Activated naive CD4-positive, alpha-beta T cell (primary cell): ENCODE results near the gene NFKBIE.
"Not testable (repeated sequence)": the region's sequence is repeated elsewhere in the genome, so short reads cannot be mapped to it uniquely, and the experiment has no call there.

Source experiments
- DNase-seq, 4 experiments: peaks; one replicate each; lab custom pipeline; 2025; lab: John Stamatoyannopoulos, UW

The NFKBIE gene

GRCh38 chr6:44245912-44246662 is 19.3 kb downstream of the NFKBIE start:
- peak; percentile 63 to 75 (median 72) for DNase-seq

- DNase-seq, result no peak
Observed at GRCh38 chr6:44245391-44245911, 19.9 kb downstream of the NFKBIE start.

- no peak for DNase-seq
Observed at GRCh38 chr6:44243345-44243744, 22.0 kb downstream of the NFKBIE start.

DNA sequence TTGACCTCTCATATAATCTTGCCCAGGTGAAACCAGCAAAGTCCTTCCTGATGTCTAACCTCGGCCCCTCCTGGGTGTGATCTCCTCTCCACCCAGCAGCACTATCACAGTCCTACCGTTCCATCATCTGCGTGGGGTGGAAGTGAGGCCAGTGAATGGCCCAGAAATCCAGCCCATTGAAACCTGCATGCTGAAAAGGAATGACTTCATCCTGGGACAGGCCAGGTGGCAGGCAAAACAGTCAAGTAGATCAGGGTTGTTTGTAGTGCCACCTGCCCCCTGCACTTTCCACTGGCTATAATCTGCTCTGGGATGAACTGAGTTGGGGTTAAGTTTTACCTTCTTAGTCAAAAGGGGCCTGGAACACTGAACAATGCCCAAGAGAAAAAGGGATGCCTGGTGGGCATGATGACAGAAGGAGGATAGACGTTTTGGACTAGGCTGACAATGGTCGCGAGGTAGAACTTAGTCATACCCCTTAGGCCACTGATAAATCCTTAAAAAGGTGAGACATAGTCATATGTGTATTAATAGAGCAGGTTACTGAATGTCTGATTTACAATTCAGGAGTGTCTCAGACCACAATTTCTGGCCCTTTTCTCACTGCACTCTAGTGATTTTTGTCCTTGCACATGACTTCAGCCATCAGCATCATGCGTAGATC is 26.5 kb downstream of the NFKBIE start:
- no peak for DNase-seq

DNA sequence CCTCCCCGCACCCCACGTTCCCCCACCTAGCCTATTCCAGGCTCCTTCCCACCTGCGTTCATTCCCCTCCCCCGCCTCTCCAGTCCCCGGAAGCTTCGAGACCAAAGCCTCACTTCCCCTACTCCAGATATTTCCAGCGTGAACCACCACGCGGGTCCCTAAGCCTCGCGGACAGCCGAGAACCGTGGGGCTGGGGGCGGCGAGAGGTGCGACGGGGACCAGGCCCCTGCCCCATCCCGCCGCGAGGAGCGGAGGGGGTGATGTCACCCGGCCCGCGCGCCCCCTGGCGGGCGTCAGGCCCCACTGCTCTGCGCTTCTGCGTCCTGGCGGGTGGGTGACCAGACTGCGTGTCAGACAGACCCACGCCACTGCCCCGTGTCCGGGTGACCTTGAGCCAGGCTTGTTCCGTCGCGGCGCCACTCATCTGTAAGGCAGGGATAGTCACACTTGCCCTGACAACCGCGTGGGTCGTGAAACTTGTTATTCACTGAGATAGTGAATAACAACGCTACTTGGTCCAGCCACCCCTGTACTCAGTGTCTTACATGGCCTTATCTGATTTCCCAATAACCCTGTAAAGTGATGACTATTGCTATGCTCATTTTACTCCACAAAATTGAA is 27.4 kb downstream of the NFKBIE start:
- peak; percentile 44 to 76 (median 54) for DNase-seq

GRCh38 chr6:44237021-44237812 is 28.1 kb downstream of the NFKBIE start:
- peak in 1 of 4 experiments; percentile 33 for DNase-seq

DNA sequence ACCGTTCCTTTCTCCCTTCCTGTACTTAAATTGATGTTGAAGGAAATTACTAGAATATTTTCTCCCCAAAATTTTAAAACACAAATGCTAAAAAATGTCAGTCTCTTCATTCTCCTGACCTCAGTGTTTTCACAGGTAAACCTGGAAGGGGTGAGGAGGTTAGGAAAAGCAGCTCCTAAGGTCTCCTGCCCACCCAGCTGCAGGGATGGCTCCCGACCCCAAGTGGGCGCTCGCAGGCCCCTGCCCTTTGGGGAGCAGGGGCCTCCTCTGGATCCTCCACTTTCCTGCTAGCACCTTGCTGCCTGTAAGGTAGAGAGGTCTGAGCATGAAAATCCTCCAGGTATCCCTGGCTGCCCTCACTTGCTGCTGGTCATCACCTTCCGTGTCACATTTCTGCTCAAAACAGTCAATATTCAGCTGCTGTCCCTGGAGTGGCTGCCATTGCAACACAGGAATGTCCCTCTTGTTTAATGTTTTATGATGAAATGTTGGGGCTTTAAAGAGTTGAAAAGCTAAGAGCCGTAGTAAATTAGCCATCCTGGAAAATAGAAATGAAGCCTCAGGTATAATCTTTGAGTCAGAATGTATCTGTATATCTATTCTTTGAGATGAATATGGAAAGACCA is 29.3 kb downstream of the NFKBIE start:
- no peak for DNase-seq

DNA sequence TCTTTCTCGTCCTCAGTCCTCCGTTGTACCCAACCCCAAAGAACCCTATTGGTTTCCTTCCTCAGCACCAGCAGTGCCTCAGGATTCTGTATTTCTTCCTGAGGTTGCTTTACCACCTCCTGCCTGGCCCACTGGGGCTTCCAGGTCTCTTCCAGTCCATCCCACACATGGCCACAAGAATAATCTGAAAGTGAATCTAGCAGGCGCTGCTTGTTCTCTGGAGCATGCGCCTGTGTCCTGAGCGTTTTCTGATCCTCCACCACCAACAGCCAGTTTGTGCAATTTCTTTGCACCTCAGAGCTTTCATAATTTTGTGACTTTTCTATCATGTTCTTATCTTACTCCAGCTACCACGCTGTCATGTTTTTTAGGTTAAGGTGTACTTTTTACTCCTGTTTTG is 30.1 kb downstream of the NFKBIE start:
- DNase-seq, result no peak

- DNase-seq, result no peak
Observed at GRCh38 chr6:44234101-44235025, 31.0 kb downstream of the NFKBIE start.

DNA sequence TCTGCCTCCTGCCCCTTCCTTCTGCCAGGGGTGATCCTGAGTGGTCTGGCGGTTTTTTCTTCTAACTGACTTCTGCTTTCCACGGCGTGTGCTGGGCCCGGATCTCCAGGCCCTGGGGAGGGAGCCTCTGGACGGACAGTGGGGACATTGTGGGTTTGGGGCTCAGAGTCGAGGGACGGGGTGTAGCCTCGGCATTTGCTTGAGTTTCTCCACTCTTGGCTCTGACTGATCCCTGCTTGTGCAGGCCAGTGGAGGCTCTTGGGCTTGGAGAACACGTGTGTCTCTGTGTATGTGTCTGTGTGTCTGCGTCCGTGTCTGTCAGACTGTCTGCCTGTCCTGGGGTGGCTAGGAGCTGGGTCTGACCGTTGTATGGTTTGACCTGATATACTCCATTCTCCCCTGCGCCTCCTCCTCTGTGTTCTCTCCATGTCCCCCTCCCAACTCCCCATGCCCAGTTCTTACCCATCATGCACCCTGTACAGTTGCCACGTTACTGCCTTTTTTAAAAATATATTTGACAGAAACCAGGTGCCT is 31.7 kb downstream of the NFKBIE start:
- no peak for DNase-seq

DNA sequence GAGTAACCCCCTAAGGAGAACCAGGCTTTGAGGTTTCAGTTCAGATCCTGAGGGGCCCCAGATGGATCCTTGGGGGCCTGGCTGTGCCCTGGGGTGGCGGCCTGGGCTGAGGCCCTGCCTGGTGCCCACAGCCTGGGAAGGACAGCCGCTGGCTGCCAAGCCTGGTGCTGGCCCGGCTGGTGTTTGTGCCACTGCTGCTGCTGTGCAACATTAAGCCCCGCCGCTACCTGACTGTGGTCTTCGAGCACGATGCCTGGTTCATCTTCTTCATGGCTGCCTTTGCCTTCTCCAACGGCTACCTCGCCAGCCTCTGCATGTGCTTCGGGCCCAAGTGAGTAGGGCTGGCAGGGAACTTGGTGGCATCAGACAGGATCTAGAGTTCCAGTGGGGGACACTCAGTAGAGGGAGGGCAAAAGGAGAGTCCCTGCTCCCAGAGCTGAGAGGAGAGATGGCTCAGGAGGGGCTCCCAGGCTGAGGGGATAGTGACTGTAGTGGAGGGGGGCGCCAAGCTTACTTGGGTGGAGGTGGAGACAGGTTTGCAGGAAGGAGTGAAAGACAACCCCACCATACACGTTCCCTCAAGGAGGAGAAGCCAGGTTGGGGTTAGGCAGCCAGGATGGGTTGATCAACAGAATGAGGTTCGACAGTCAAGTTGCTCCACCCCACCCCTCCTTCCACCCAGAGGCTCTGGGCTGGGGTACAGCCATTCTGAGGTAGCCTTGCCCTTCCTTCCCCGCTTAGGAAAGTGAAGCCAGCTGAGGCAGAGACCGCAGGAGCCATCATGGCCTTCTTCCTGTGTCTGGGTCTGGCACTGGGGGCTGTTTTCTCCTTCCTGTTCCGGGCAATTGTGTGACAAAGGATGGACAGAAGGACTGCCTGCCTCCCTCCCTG is 32.4 kb downstream of the NFKBIE start:
- no peak for DNase-seq

GRCh38 chr6:44231426-44231825 is 33.9 kb downstream of the NFKBIE start:
- not testable (repeated sequence) for DNase-seq

DNA sequence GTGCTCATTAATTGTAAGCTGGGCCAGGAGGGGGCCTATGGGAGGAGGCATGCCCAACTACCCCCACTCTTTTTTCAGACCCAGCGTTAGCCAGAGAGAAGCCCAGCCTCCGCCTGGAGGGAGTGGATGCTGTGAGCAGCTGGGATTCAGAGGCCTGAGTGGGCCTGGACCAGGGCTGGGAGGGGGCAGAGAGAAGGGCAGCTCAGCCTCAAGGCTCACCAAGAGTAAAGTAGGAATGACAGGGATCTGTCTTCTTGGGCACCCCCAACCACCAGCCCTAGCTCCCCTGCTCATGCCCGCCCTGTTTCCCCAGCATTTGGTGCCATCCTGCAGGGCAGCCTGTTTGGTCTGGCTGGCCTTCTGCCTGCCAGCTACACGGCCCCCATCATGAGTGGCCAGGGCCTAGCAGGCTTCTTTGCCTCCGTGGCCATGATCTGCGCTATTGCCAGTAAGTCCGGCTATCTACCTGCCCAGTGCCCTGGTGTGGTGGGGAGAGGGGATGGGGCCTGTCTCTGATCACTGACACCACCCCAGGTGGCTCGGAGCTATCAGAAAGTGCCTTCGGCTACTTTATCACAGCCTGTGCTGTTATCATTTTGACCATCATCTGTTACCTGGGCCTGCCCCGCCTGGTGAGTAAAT is 35.2 kb downstream of the NFKBIE start:
- no peak for DNase-seq

DNA sequence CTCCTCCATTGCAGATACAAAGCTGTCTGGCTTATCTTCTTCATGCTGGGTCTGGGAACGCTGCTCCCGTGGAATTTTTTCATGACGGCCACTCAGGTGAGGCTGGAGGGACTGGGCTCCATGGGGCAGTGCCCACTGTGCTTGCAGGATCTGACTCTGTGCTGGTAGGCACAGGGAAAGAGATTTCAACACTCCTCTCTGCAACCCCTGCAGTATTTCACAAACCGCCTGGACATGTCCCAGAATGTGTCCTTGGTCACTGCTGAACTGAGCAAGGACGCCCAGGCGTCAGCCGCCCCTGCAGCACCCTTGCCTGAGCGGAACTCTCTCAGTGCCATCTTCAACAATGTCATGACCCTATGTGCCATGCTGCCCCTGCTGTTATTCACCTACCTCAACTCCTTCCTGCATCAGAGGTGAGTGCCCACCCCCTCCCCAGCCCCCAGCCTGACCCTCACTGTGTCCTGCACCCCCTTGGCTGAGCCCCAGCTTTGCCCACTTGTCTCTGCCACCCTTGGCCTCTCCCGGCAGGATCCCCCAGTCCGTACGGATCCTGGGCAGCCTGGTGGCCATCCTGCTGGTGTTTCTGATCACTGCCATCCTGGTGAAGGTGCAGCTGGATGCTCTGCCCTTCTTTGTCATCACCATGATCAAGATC is 35.8 kb downstream of the NFKBIE start:
- DNase-seq, result no peak

GRCh38 chr6:44228836-44229235 is 36.5 kb downstream of the NFKBIE start:
- no peak for DNase-seq

GRCh38 chr6:44228433-44228832 is 36.9 kb downstream of the NFKBIE start:
- DNase-seq, result no peak

DNA sequence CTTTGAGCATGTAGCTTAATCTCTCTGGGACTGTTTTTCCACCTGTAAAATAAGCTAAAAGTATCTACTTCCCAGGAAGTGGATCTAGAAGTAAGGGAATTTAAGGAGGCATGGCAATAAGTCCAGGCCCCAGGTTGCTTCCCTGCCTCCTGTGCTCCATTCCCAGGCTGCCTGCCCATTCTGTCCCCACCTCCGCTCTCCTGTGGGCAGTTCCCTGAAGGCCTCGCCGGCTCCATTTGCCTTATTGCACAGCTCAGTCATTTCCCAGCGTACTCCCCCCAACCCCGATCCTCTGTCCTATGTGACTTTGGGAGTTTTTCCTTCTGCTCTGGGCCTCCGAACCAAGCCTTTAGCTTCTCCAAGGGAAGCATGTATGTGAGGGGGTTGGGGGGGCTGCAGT is 37.3 kb downstream of the NFKBIE start:
- DNase-seq, result no peak

DNA sequence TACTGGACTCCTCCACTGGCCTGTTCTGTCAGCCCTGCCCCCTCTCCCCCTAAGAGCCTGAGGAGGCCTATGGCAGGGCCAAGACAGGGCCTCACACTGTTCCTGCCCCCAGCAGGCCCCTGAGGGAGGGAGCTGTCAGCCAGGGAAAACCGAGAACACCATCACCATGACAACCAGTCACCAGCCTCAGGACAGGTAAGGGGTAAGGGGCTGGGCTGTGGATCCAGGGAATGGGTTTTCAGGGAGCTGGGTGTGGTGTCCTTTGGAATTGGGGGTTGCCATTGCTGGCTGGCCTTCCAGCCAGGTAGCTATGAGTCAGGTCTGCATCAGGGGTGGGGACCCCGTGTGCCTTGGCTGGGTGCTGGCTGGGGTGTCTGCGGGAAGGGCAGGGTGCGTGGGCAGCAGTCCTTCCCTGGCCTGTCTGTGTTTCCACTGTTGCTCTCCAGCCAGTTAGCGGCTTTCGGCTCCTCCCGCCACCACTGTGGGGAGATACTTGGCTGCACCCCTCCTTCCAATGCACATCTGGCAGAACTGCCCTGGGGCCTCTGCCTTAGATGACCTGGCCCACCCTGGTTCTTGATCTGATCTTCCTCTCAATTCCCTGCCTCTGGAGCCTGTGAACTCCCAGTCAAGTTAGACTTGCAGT is 38.1 kb downstream of the NFKBIE start:
- no peak for DNase-seq
